Forelimb muscle (tissue), 1 donor: ENCODE data around the gene LRMDA. TPM values are rescaled to one million over a fixed set of nuclear protein-coding genes. Genes with fewer than 3 reads are reported as not detected.

Source experiments
- DNase-seq: peaks from one replicate; pipeline ENCODE4 v3.0.0-alpha.2; 2013; ENCODE audit warnings: low read depth
- polyA plus RNA-seq: library from polyadenylated mRNA; unstranded; fragments of 120-200 nt; gene quantifications from one replicate; pipeline ENCODE4 v1.2.1, GENCODE V29; 2013; ENCODE audit not compliant: insufficient read length

Gene LRMDA
- polyA plus RNA-seq, 1 donor: 5.1 TPM

GRCh38 chr10:75422913-75423312 lies 8.5 kb upstream of the LRMDA start:
- no peak for DNase-seq

GRCh38 chr10:75424571-75424970 lies 6.9 kb upstream of the LRMDA start:
- no peak for DNase-seq

- DNase-seq: no peak
Observed at GRCh38 chr10:75425291-75426079, 5.9 kb upstream of the LRMDA start.

GRCh38 chr10:75426880-75427279 lies 4.5 kb upstream of the LRMDA start:
- no peak for DNase-seq

GRCh38 chr10:75427951-75428350 lies 3.5 kb upstream of the LRMDA start:
- DNase-seq: no peak

GRCh38 chr10:75428434-75429158 lies 2.8 kb upstream of the LRMDA start:
- DNase-seq: no peak

GRCh38 chr10:75429159-75429827 lies 2.1 kb upstream of the LRMDA start:
- DNase-seq: no peak

- DNase-seq: no peak
Observed at GRCh38 chr10:75430000-75430763, 1.2 kb upstream of the LRMDA start.

GRCh38 chr10:75432176-75432575 lies 752 bp downstream of the LRMDA start:
- no peak for DNase-seq

GRCh38 chr10:75432763-75433162 lies 1.3 kb downstream of the LRMDA start:
- no peak for DNase-seq

- no peak for DNase-seq
Observed at GRCh38 chr10:75433216-75433615, 1.8 kb downstream of the LRMDA start.

GRCh38 chr10:75434291-75434690 lies 2.9 kb downstream of the LRMDA start:
- DNase-seq: no peak

GRCh38 chr10:75435291-75435690 lies 3.9 kb downstream of the LRMDA start:
- no peak for DNase-seq

GRCh38 chr10:75436896-75437295 lies 5.5 kb downstream of the LRMDA start:
- DNase-seq: no peak

- no peak for DNase-seq
Observed at GRCh38 chr10:75437693-75438092, 6.3 kb downstream of the LRMDA start.

- DNase-seq: no peak
Observed at GRCh38 chr10:75438275-75438674, 6.9 kb downstream of the LRMDA start.

GRCh38 chr10:75439811-75440210 lies 8.4 kb downstream of the LRMDA start:
- DNase-seq: no peak

GRCh38 chr10:75440271-75440793 lies 8.9 kb downstream of the LRMDA start:
- DNase-seq: no peak

GRCh38 chr10:75441196-75441595 lies 9.8 kb downstream of the LRMDA start:
- DNase-seq: no peak

GRCh38 chr10:75441682-75442081 lies 10.3 kb downstream of the LRMDA start:
- no peak for DNase-seq

- no peak for DNase-seq
Observed at GRCh38 chr10:75443362-75443761, 11.9 kb downstream of the LRMDA start.
